ENCODE measurements around the gene ECM2. TPM values are rescaled to one million over a fixed set of nuclear protein-coding genes. Genes with fewer than 3 reads are reported as not detected.
A peak's percentile ranks its signal among the peaks of the same experiment; 100 is the strongest.

The ECM2 gene
- total RNA-seq, 1 donor: 62.2 TPM

DNA sequence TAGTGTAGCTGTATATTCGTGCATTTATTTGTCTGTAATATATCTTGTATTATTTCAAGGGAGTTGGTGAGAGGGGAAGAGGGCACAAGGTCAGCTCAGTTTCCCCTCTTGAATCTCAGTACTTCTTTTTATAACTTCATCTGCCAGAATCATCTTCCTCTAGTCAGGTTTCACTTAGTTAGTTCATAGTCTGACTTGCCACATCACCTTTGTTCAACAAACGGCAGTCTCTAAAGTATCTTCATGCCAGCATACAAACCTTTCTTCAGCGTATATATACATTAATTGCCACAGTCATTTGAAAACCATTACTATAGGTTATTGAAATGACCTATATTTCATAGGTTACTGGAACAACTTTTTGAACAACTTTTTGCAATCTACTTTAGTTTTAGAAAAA is 1.6 kb downstream of the ECM2 start:
- H4K20me1 ChIP-seq (ENCODE audit: insufficient read depth, low read length): no peaks in the 10 kb centered on the region
- no peaks in the 10 kb centered on the region for H3K36me3 ChIP-seq (ENCODE audit: insufficient read depth, low read length)
- no peak for DNase-seq (ENCODE audit: insufficient read length, low spot score, missing footprints)
- H3K27ac ChIP-seq (ENCODE audit: low read depth, low read length): no peak overlapping the region
- H3K79me2 ChIP-seq (ENCODE audit: insufficient read depth, low read length): no peaks in the 10 kb centered on the region
- H3K4me3 ChIP-seq (ENCODE audit: insufficient read depth, low read length): peak overlapping the region; percentile 46
- TF ChIP-seq CTCF (IDR thresholded peaks at IDR 0.05; ENCODE audit: extremely low read depth, low read depth, low read length): no peak
- no peaks in the 10 kb centered on the region for H3K9me3 ChIP-seq (ENCODE audit: low read depth, low read length)
- H3K4me2 ChIP-seq (ENCODE audit: insufficient read depth, low read length): peak overlapping the region; percentile 77
- peaks cover 33% of the 10 kb centered on the region for H3K4me1 ChIP-seq (ENCODE audit: insufficient read depth, low read length)
- H2AFZ ChIP-seq (ENCODE audit: low read length): peak overlapping the region; percentile 88
- H3K27me3 ChIP-seq (ENCODE audit: insufficient read depth, low read length): no peaks in the 10 kb centered on the region

GRCh38 chr9:92530893-92531292 is 4.9 kb downstream of the ECM2 start:
- Histone ChIP-seq H3K9me3 (ENCODE audit: low read depth, low read length) (no peaks in the 10 kb centered on the region), H3K4me1 (ENCODE audit: insufficient read depth, low read length) (peaks cover 9% of the 10 kb centered on the region), H3K4me3 (ENCODE audit: insufficient read depth, low read length) (no peak overlapping the region), H3K36me3 (ENCODE audit: insufficient read depth, low read length) (no peaks in the 10 kb centered on the region), H3K27ac (ENCODE audit: low read depth, low read length) (no peak overlapping the region), H2AFZ (ENCODE audit: low read length) (no peak overlapping the region), H3K79me2 (ENCODE audit: insufficient read depth, low read length) (no peaks in the 10 kb centered on the region), H3K27me3 (ENCODE audit: insufficient read depth, low read length) (no peaks in the 10 kb centered on the region), H3K4me2 (ENCODE audit: insufficient read depth, low read length) (no peak overlapping the region), H4K20me1 (ENCODE audit: insufficient read depth, low read length) (no peaks in the 10 kb centered on the region)
- no peak for DNase-seq (ENCODE audit: insufficient read length, low spot score, missing footprints)
- TF ChIP-seq CTCF (IDR thresholded peaks at IDR 0.05; ENCODE audit: extremely low read depth, low read depth, low read length): no peak

GRCh38 chr9:92529124-92529523 is 6.7 kb downstream of the ECM2 start:
- Histone ChIP-seq H3K27me3 (ENCODE audit: insufficient read depth, low read length) (no peaks in the 10 kb centered on the region), H3K36me3 (ENCODE audit: insufficient read depth, low read length) (no peaks in the 10 kb centered on the region), H3K79me2 (ENCODE audit: insufficient read depth, low read length) (no peaks in the 10 kb centered on the region), H4K20me1 (ENCODE audit: insufficient read depth, low read length) (no peaks in the 10 kb centered on the region), H3K4me1 (ENCODE audit: insufficient read depth, low read length) (no peaks in the 10 kb centered on the region), H3K4me2 (ENCODE audit: insufficient read depth, low read length) (no peak overlapping the region), H3K27ac (ENCODE audit: low read depth, low read length) (no peak overlapping the region), H3K4me3 (ENCODE audit: insufficient read depth, low read length) (no peak overlapping the region), H2AFZ (ENCODE audit: low read length) (no peak overlapping the region), H3K9me3 (ENCODE audit: low read depth, low read length) (no peaks in the 10 kb centered on the region)
- no peak for TF ChIP-seq CTCF (IDR thresholded peaks at IDR 0.05; ENCODE audit: extremely low read depth, low read depth, low read length)
- DNase-seq (ENCODE audit: insufficient read length, low spot score, missing footprints): no peak

GRCh38 chr9:92528522-92528849 is 7.3 kb downstream of the ECM2 start:
- no peak overlapping the region for H3K4me2 ChIP-seq (ENCODE audit: insufficient read depth, low read length)

More at GRCh38 chr9:92528522-92528849, 7.3 kb downstream of the ECM2 start:
- no peak overlapping the region for H2AFZ ChIP-seq (ENCODE audit: low read length)
- no peaks in the 10 kb centered on the region for H3K79me2 ChIP-seq (ENCODE audit: insufficient read depth, low read length)
- no peak for DNase-seq (ENCODE audit: insufficient read length, low spot score, missing footprints)
- H3K9me3 ChIP-seq (ENCODE audit: low read depth, low read length): no peaks in the 10 kb centered on the region
- no peaks in the 10 kb centered on the region for H3K27me3 ChIP-seq (ENCODE audit: insufficient read depth, low read length)
- TF ChIP-seq CTCF (IDR thresholded peaks at IDR 0.05; ENCODE audit: extremely low read depth, low read depth, low read length): no peak
- H3K27ac ChIP-seq (ENCODE audit: low read depth, low read length): no peak overlapping the region
- no peaks in the 10 kb centered on the region for H3K36me3 ChIP-seq (ENCODE audit: insufficient read depth, low read length)
- H4K20me1 ChIP-seq (ENCODE audit: insufficient read depth, low read length): no peaks in the 10 kb centered on the region
- H3K4me3 ChIP-seq (ENCODE audit: insufficient read depth, low read length): no peak overlapping the region
- no peaks in the 10 kb centered on the region for H3K4me1 ChIP-seq (ENCODE audit: insufficient read depth, low read length)
